Stimulated activated CD8-positive, alpha-beta memory T cell treated with anti-CD3 and anti-CD28 coated beads, Interleukin-4, amount 100 ng/mL, for 48 hours (primary cell): ENCODE measurements around the gene PAX4.

Experiments used
- DNase-seq: peaks from one replicate; pipeline ENCODE4 v3.0.0-alpha.2; 2020

The PAX4 gene

DNA sequence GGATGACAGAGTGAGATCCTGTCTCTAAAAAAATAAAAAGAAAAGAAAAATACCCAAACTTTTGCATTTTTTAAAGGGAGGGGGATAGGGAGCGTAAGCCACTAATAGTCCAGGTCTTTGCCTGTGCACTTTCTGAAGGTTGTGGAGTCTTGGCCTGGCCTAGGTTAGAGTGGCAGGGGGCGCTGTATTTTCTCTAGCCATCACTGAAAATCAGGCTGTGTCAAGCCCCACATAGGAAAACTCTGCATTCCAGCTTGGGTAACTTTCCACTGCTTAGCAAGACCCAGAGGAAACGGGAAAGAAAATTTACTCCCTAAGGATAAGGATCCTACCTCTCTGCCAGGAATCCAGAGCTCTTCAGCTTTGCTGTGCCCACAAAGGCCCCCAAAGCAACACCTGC, 10.5 kb upstream of the PAX4 start:
- no peak for DNase-seq

DNA sequence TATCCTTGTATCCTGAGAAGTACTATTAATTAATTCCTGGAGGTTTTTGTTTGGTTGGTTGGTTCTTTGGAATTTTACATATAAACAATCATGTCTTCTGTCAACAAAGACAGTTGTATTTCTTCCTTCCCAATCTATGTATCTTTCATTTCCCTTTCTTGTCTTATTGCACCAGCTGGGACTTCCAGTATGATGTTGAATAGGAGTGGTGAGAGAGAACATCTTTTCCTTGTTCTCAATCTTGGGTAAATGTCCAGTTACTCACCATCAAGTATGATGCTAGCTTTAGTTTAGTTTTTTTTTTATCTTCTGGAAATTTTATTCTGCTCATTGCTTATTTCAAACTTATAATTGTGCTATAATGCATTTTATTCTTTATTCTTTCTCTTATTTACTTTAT, 7.4 kb upstream of the PAX4 start:
- DNase-seq = no peak

DNA sequence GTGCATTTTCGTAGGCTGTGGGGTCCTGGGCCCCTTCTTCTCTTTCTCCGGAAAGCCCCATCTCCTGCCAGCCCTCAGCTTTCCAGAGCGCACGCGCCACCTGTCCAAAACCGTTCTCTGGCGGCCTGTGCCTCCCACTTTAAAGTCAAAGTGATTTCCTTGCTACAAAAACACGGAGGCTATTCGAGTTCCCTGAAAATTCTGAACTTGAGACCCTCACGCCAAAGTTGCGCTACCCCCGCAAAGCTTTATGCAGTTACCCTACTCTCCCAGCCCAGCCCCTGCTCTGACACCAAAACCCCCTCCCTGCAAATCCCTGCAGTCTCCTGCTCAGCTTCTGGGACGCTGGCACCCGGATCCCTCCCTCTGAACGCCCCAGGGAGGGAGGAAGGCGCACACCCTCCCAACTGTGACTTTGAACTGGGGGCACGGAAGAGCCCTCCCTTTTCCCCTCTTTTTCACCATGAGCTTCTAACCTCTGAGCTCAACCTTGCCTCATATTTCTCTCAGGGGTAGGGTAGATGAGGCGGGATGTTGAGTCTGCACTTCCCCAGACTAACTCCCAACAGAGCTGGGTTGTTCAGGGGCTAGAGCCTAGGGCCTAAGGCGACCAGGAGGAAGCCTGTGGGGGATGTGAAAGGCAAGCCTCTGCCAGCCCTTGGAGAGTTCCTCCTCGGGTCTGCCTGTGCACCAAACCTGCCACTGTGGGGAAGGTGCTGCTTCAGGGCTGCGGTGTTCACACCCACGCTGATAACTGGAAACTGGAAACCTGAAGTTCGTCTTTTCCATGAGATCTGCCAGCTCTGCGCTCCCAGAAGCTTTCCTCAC, 2.7 kb upstream of the PAX4 start:
- DNase-seq = no peak

DNA sequence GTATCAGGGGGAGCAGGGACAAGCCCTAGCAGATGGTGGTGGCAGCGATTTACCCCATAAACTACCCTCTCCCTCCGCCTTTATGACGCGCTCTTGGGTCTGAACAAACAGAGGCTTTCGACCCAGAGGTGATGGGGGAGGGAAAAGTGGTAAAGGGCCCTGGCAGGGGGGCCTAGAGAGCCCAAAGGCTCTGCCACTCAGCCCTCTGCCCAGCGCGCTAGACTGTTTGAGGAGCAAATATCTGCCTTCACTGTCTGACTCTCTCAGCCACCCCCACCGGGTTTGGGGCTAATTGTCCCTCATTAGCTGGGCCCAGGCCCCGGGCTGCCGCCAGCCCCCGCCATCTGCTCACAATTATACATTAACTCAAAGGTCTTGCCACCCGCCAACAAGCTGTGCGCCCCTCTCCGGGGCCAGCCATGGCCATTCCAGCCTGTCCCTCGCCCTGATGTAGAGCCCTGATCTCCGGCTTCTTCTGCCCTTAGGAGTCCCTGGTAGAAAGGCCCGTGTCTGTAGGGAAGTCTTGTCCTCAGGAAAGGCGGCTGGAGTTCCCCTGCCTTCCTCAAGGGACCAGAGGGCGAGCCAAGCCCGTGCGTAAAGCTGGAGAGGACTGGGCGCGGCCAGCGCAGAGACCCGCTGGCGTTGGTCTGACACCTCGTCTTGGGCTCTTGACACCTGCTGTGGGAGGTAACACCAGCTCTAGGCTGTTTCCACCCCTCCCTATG, 1.9 kb upstream of the PAX4 start:
- no peak for DNase-seq

DNA sequence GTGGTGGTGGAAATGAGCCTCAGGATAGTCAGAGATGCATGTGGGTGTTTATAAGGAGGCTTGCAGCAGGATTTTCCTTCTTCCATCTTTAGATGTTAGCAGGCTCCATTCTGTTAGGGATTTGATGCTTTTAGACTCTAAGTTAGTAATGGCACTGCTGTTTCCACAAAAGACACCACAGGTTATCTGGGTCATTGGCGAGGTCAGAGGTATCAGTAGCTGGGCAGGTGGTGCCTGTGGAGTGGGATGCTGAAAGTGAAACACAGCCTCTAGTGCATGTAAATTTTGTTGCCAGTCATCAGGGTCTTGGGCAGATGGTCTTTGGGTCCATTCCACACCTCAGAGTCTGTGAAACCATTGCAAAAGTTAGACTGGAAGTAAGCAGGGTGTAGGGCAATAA, 833 bp upstream of the PAX4 start:
- no peak for DNase-seq

DNA sequence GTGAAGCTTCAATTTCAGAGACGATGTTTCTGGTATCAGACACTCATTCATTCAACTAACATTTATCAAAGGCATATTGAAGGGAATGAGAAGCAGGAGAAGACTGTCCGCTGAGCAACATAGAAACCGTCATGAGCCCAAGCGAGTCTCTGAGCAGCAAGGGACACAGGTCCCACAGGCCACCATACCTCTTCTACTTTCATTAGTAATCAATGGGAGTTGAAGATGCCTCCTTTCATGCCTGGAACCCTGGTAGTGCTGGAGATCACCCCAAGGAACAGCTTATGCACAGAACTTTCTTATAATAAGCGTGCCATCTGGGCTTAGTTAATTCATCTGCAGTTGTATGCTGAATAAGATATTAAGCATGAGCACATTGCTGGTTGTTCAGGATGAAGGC, 1.2 kb downstream of the PAX4 start:
- DNase-seq = no peak

DNA sequence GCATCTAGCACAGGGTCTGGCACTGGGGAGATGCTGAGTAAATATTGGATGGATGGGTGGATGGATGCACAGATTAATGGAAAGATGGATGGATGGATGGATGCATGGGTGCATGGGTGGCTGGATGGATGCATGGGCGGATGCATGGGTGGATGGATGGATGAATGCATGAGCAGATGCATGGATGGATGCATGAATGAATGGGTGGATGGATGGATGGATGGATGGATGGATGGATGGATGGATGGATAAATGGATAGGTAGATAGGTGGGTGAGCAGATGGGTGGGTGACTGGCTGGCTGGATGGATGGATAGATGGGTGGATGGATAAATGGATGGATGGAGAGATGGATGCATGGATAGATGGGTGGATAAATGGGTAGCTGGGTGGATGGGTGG, 5.7 kb downstream of the PAX4 start:
- DNase-seq = no peak

DNA sequence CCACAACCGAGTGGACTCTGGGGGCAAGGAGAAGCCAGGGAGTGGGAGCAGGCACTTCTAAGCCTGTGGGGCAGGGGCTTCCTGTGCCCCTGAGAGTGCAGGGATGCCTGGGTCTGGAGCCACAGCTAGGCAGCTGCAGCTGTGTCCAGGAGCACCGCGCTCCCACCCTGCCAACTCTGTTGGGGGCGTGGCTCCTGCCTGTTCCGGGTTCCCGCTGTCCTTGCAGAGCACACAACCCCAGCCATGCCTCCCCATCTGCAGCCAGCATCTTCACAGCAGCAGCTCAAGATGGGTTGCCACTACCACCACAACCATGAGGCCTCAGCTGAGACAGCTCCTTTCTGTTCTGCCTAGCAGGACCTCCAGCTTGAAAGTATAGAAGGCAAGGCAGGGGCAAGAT, 8.6 kb downstream of the PAX4 start:
- DNase-seq = no peak

DNA sequence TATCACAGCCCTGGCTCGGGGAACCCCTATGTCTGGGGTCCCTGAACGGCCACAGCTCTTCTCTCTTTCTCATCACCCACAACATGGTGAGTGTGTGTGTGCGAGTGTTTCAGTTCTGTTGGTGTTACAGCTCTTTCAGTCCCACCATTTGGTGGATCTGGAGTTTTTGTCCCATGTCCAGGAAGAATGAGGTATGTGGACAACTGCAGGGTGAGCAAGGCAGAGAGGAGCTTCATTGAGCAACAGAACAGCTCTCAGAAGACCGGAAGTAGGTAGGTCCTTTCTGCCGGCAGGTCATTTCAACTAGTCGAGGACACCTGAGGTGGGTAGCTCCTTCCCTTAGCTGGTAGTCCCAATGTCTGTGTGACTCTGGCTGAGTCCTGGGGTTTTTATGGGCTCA, 9.5 kb downstream of the PAX4 start:
- no peak for DNase-seq

DNA sequence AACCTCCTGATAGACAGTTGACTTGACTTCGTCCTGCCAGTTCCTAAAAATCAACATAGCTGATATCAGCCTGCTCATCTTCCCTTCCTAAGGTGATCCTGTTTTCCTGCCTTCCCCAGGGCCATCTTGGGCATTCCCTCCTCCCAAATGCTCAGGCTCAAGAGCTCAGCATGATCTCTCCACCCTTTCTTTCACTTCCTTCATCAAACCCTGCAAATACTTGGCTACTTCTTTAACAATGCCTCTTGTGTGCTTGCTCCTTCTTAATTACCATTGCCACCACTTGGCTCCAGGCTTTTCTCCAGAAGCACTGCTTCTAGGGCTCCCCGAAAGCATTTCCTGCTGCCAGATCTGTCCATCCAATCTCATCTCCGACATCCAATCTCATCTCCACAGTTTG, 17.1 kb downstream of the PAX4 start:
- no peak for DNase-seq

DNA sequence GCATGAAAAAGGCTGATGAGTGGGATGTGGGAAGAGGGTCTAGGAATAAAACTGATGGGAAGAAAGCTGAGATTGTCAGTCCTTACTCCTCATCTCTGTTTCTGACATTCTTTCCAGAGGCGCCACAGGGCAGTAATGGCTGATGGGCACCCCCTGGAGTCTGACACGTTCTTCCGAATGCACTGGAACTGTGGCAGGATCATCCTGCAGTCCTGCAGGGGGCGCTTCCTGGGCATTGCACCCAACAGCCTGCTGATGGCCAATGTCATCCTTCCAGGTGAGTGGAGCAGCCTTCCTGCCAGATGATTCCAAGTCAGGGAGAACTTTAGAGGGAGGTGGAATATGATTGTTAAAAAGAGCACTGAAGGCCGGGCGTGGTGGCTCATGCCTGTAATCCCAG, 19.6 kb downstream of the PAX4 start:
- DNase-seq = no peak

DNA sequence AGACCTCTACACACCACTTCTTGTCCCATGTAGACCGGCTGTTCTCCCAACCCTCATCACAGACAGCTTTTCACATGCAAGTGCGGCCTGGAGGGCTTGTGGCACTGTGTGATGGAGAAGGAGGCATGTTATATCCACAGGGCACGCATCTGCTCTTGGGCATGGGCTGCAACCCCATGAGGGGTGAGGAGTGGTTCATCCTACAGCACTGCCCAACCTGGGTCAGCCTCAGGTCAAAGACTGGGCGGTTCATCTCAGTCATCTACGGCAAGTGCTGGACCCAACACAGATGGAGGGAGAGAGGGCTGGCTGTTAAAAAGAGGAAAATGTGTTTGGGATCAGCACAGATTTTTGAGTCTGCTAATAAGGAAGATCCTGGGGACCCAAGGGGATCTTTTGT, 22.2 kb downstream of the PAX4 start:
- no peak for DNase-seq

DNA sequence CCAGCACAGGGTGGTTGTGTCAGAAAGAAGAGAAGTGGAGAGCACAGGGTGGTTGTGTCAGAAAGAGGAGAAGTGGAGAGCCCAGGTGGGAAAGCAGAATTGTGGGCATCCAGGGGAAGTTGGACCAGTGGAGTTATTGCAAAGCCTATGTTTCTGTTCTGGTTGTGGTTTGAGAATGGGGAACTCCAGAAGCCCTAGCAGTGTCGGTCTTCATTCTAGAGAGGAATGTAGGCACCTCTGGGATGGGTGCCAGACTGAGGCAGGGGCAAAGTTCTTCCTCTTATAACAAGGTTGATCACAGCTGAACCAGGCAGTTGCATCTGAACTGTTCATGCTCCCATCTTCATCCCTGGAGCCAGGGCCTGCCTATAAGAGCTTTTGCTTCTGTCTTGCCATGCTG, 23.5 kb downstream of the PAX4 start:
- DNase-seq = no peak

DNA sequence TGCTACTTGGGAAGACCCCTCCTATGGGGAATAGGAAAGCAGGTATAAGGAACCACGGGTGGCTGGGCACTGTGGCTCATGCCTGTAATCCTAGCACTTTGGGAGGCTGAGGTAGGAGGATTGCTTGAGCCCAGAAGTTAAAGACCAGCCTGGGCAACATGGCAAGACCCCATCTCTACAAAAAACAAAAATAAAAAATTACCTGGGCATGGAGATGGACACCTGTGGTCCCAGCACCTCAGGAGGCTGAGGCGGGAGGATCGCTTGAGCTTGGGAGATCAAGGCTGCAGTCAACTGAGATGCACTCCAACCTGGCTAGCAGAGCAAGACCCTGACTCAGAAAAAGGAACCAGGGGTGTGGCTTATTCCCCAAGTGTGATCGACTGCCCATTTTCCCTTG, 25.4 kb downstream of the PAX4 start:
- no peak for DNase-seq

DNA sequence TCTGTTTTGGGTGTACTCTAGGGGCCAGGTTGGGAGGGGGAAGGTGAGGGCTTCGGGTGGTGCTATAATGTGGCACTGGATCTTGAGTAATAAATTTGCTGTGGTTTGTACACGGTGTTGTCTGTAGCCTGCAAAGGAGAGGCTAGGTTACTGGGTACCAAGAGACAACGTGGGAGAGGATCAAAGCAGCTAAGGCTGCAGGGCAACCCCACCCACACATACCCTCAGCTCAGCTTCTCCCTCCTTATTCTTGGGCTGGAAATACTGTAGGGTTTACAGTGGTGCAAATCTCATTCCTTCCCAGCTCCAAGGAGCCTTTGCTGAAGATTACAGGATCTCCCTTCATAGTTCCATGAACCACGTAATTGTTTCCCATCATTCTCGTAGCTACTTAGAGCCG, 26.4 kb downstream of the PAX4 start:
- no peak for DNase-seq

DNA sequence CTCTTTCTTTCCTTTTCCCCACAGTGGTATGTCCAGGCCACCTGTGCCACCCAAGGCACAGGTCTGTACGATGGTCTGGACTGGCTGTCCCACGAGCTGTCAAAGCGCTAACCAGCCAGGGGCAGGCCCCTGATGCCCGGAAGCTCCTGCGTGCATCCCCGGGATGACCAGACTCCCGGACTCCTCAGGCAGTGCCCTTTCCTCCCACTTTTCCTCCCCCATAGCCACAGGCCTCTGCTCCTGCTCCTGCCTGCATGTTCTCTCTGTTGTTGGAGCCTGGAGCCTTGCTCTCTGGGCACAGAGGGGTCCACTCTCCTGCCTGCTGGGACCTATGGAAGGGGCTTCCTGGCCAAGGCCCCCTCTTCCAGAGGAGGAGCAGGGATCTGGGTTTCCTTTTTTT, 26.8 kb downstream of the PAX4 start:
- DNase-seq = no peak

DNA sequence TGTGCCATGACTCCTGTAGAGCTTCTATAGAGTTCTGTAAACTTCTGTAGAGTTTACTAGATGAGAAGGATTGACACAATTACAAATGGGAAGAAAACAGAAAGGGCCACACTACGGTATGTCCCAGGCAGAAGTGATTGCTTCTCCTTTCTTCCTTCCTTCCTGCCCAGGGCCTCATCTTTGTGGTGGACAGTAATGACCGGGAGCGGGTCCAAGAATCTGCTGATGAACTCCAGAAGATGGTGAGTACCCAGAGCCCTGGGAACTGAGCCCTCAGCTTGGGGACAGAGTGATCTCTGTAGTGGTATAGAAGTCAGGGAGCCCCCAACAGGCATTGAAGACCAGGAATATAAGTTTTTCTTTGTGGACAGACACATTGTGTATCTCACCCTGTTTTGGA, 28.0 kb downstream of the PAX4 start:
- no peak for DNase-seq

DNA sequence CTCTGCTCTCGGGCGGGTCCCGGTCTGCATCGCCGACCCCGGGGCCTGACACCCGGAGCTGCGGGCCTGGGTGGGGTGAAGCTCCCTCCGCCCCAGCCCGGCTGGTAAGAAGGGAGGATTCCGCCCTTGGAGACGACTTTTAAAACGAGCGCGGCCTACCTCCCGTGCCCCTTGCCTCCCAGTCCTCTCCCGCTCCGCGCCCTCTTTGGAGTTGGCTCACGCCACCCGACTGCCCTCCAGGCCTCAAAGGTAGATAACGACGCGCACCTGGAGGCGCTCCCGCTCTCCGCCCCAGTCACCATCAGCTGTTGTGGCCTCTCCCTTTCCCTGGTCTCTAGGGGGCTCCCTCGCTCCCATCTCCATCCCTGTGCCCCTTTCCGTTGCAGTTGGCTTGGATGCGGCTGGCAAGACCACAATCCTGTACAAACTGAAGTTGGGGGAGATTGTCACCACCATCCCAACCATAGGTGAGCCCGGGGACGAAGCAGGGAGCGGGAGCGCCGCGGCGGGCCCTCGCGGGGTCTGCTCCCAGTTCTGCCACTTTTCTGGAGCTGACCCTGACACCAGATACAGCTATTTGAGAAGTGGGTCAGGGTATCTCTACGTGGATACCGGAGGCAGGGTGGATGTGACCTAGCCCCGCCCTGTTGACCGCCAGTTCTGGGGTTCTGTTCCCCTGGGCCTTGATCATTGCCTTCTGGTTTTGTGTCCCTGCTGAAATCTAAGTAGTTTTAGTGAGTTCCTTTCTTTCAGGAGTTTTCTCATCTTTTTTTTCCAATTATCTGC, 29.1 kb downstream of the PAX4 start:
- peak; percentile 50 for DNase-seq

DNA sequence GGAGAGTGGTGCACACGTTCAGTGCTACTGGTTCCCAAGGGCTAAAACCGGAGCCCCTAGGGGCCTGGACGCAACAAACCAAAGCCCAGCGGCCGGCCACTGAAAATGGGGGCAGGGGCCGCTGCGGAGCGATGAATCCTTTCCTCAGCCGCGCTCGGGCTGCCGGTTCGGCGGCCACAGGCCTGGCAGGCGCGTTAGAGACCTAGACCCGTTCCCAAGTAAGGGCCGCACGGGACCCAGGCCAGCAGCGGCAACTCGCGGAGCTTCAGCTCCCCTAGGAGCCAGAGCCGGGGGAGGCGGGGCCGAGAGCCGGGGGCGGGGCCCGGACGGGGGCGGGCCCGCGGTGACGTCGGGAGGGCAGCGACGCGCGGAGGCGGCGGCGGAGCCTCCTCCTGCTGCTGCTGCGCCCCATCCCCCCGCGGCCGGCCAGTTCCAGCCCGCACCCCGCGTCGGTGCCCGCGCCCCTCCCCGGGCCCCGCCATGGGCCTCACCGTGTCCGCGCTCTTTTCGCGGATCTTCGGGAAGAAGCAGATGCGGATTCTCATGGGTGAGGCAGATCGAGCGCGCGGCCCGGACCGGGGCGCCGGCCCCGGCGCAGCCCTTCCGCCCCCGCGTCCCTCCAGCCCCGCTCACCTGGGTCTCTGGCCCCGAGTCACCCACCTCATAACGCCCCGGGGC, 29.8 kb downstream of the PAX4 start, which contains the start of gene ARF5:
ARF5 (plus strand) TSS at position 393 of the 678 bp plus-strand sequence; CDS start at position 481, 88 bp downstream.
- peak; percentile 92 for DNase-seq

DNA sequence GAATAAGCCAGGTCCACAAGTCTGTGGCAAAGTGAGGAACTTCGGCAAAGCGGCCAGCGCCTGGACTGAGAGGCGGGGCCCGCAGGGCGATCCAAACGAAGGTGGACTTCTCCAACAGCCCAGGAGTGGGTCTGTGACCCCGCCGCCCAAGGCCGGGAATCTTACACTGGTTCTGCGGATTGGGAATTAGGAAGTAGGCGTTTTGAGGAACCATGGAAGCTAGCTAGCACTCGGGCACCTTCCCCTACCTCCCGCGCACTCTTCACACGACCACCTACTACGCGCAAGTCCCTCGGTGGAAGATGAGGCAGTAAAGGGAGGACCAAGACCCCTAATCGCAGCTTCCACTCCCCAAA, 30.3 kb downstream of the PAX4 start:
- DNase-seq = no peak

DNA sequence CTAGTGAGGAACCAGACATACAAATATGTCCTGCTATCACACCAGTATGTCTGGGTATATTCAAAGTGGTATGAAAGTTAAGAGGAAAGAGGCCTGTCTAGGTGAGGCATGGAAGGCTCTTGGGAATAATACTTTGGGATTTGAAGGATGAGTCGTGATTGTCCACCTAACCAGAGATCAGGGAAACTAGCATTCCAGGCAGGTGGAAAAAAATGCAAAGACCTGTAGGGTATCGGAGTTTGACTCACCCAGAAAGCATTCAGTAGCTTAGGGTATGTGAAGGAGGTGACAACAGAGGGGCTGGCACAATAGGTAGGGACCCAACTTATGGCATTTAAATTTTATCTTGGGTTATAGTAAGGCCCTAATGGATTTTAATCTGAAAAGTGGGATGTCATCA, 31.6 kb downstream of the PAX4 start:
- no peak for DNase-seq

DNA sequence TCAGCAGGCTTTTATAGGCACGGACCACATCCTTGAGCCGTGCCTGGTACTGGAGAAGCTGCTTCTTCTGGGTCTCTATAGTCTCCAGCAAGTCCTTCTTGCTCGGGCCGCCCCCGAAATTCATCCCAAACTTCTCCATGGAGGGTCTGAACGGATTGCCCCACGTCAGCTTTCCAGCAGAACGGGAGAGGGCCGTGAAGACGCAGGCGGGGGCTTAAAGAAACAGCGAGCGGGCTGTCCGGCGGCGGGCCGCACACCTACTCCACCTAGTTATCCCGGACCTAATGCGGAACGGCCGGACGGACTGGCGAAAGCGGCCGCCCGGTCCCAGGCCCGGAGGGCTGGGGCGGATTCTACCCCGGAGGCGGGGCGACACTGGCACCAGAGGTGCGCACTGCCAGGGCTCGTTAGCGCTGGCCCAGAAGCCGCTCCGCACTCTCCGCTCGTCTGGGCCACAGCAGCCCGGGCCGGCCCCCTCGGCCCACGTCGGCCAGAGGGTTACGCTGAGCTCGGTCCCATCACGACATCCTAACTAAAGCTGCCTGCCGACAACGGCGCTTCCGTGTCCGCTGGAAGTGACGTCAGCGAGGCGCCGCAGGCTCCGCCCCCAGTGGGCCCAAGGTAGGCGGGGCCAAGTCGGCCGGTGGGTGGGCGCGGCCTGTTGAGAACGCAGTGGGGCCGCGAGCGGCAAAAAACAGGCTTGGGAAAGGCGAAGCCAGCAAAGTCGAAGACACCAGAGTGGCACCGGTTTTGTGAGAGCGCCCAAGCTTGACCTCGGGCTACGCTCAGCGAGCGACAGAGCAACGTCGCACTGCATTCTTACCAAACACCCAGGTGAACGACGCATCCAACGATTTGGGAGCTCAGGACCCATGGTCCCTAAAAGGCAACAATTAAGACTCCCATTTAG, 32.6 kb downstream of the PAX4 start, which contains the start of gene GCC1:
GCC1 (minus strand) TSS at position 553 of the 910 bp plus-strand sequence; CDS start at position 139, 414 bp downstream.
- peak; percentile 99 for DNase-seq
